Fibroblast of pulmonary artery (primary cell): ENCODE results near the gene UBE2M.
"Not testable (repeated sequence)": the region's sequence is repeated elsewhere in the genome, so short reads cannot be mapped to it uniquely, and the experiment has no call there.

Experiments
- DNase-seq: peaks from one replicate; pipeline ENCODE4 v3.0.0-alpha.2; 2010; ENCODE audit warnings: low read depth
- H3K4me3 ChIP-seq: replicated peaks from 2 replicates; pipeline ENCODE4 v1.5.1; 2011; ENCODE audit warnings: low read depth, mild to moderate bottlenecking, control low read depth, low read length, moderate library complexity
- CTCF ChIP-seq: IDR thresholded peaks from 2 replicates; pipeline ENCODE4 v1.5.1; 2011; ENCODE audit warnings: mild to moderate bottlenecking, control low read depth, low read length, inconsistent platforms; ENCODE audit errors: missing control alignments

Gene UBE2M

GRCh38 chr19:58510084-58510862 is 48.1 kb downstream of the UBE2M start:
- no peak for TF ChIP-seq CTCF
- no peak overlapping the region for H3K4me3 ChIP-seq
- no peak for DNase-seq

GRCh38 chr19:58509731-58510083 is 48.7 kb downstream of the UBE2M start:
- H3K4me3 ChIP-seq: no peak overlapping the region
- no peak for DNase-seq
- TF ChIP-seq CTCF: no peak

GRCh38 chr19:58507602-58508223 is 50.7 kb downstream of the UBE2M start:
- DNase-seq, H3K4me3 ChIP-seq: not testable (repeated sequence)
